ENCODE results near the gene FARP1. TPM values are rescaled to one million over a fixed set of nuclear protein-coding genes. Genes with fewer than 3 reads are reported as not detected.

The FARP1 gene
- total and polyA plus RNA-seq, 2 of the 8 experiments (the other 6 are each of a cell fraction or from before 2014, with no cell fraction given) = 24.7 to 104 TPM

GRCh38 chr13:98416408-98416807, 273.5 kb downstream of the FARP1 start:
- no peaks in the 10 kb centered on the region for H3K79me2 ChIP-seq (ENCODE audit: control insufficient read depth in 1 of 2, insufficient read depth in 2 of 2, low read length in 2 of 2)
- no peaks in the 10 kb centered on the region for H3K9me3 ChIP-seq (ENCODE audit: insufficient read depth in 2 of 2, low read depth in 1 of 2, low read length in 1 of 2)
- DNase-seq (ENCODE audit: low read depth in 1 of 2, low spot score in 2 of 2) = no peak
- no peak overlapping the region for H3K27ac ChIP-seq (ENCODE audit: low read depth, low read length)
- no peak overlapping the region for H2BK120ac ChIP-seq (replicated peaks; ENCODE audit: low read depth, low read length)
- H3K4ac ChIP-seq (replicated peaks; ENCODE audit: insufficient read length, low read depth, low read length) = no peak overlapping the region
- no peak overlapping the region for H4K8ac ChIP-seq (ENCODE audit: extremely low read depth, insufficient read depth, low read length)
- H3K4me2 ChIP-seq (ENCODE audit: insufficient read depth in 1 of 2, low read depth in 2 of 2, low read length in 2 of 2) = no peak overlapping the region
- H3K4me3 ChIP-seq (ENCODE audit: extremely low read depth in 1 of 4, insufficient read depth in 2 of 4, low read depth in 3 of 4, low read length in 4 of 4) = no peak overlapping the region
- no peaks in the 10 kb centered on the region for H3K23me2 ChIP-seq (ENCODE audit: low read depth, low read length)
- no peaks in the 10 kb centered on the region for H3K27me3 ChIP-seq (replicated peaks in 1 of 4; ENCODE audit: control insufficient read depth in 3 of 4, extremely low read depth in 1 of 4, insufficient read depth in 3 of 4, low read length in 3 of 4)
- no peak overlapping the region for H3K14ac ChIP-seq (ENCODE audit: insufficient read length)
- no peaks in the 10 kb centered on the region for H3K79me1 ChIP-seq (ENCODE audit: low read depth, low read length)
- H4K5ac ChIP-seq (ENCODE audit: insufficient read length, low read depth, low read length) = no peak overlapping the region
- no peak overlapping the region for H3K18ac ChIP-seq (ENCODE audit: extremely low read depth, low read length)
- FAIRE-seq = no peak
- H3K36me3 ChIP-seq (ENCODE audit: control insufficient read depth in 2 of 4, insufficient read depth in 4 of 4, low read length in 3 of 4) = peaks cover 0 to 23% (median 11%) of the 10 kb centered on the region in 4 experiments; a peak in 6 of 8 replicates
- H2AK5ac ChIP-seq (ENCODE audit: low read depth, low read length) = no peak overlapping the region
- no peak overlapping the region for H4K91ac ChIP-seq (replicated peaks; ENCODE audit: insufficient read length, low read length)
- H3K9ac ChIP-seq (replicated peaks in 1 of 4; ENCODE audit: extremely low read depth in 1 of 4, low read depth in 3 of 4, low read length in 3 of 4) = no peak overlapping the region
- no peak overlapping the region for H3K56ac ChIP-seq (replicated peaks; ENCODE audit: insufficient read length, low read depth, low read length)
- ChIA-PET POLR2A (ENCODE audit: partially characterized antibody) (no interaction called here), CTCF (ENCODE audit: partially characterized antibody) (interaction anchor here (1.3 to 3.4 kb wide), 6 partner anchors 8 to 383 kb away, joined by 3 to 16 read pairs (median 6); no protein-coding TSS in a partner anchor)
- no peak overlapping the region for H2BK15ac ChIP-seq (ENCODE audit: low read length)
- H2BK20ac ChIP-seq (ENCODE audit: low read length) = no peak overlapping the region
- no peaks in the 10 kb centered on the region for H4K20me1 ChIP-seq (replicated peaks in 1 of 2; ENCODE audit: control insufficient read depth in 1 of 2, insufficient read depth in 2 of 2, low read length in 2 of 2)
- no peak overlapping the region for H2BK5ac ChIP-seq (ENCODE audit: low read depth, low read length)
- no peak overlapping the region for H3K23ac ChIP-seq (ENCODE audit: insufficient read length)
- H3K4me1 ChIP-seq (replicated peaks in 1 of 4; ENCODE audit: control insufficient read depth in 3 of 4, insufficient read depth in 4 of 4, low read length in 3 of 4) = no peaks in the 10 kb centered on the region
- no peak overlapping the region for H2BK12ac ChIP-seq (ENCODE audit: low read depth, low read length)
- no peak overlapping the region for H2AFZ ChIP-seq (ENCODE audit: low read length)
- 84% methylated on average over 4 of the region's 4 CpGs; no CpG with 5 or more reads in 1 of the 2 experiments for WGBS, 2 experiments (ENCODE audit: extremely low coverage in 1 of 2, insufficient coverage in 1 of 2, insufficient read length in 1 of 2, insufficient replicate concordance in 2 of 2, low coverage in 1 of 2, low lambda C conversion rate in 2 of 2, missing lambda C conversion rate in 1 of 2)
- TF ChIP-seq SIX5 (IDR thresholded peaks at IDR 0.05; ENCODE audit: low read depth, low read length) (no peak), HDAC2 (IDR thresholded peaks at IDR 0.05; ENCODE audit: borderline replicate concordance in 1 of 2, low read depth in 2 of 2, low read length in 2 of 2) (no peak), NANOG (IDR thresholded peaks at IDR 0.05; ENCODE audit: insufficient read depth, low read depth, low read length, poor library complexity, severe bottlenecking) (no peak), TAF7 (optimal IDR thresholded peaks at IDR 0.05; ENCODE audit: borderline replicate concordance, low read depth, low read length) (no peak), POLR2A (IDR thresholded peaks at IDR 0.05; ENCODE audit: control extremely low read depth in 1 of 2, low read depth in 2 of 2, low read length in 2 of 2) (no peak), SP4 (IDR thresholded peaks at IDR 0.05; ENCODE audit: low read length) (no peak), BCL11A (IDR thresholded peaks at IDR 0.05; ENCODE audit: low read depth in 2 of 2, low read length in 2 of 2) (no peak), YY1 (IDR thresholded peaks at IDR 0.05; ENCODE audit: low read depth, low read length) (no peak), POLR2AphosphoS5 (IDR thresholded peaks at IDR 0.05; ENCODE audit: low read depth, low read length) (no peak), TBP (IDR thresholded peaks at IDR 0.05; ENCODE audit: low read depth, low read length) (no peak), CTCF (IDR thresholded peaks at IDR 0.05; ENCODE audit: control extremely low read depth in 1 of 3, insufficient read depth in 1 of 3, low read depth in 1 of 3, low read length in 3 of 3) (no peak)

Measured in H1 (cell line).